ENCODE data around the gene IL25. TPM values are rescaled to one million over a fixed set of nuclear protein-coding genes. Genes with fewer than 3 reads are reported as not detected.

The IL25 gene
- total RNA-seq, 1 experiment from 2014 or later = not detected

DNA sequence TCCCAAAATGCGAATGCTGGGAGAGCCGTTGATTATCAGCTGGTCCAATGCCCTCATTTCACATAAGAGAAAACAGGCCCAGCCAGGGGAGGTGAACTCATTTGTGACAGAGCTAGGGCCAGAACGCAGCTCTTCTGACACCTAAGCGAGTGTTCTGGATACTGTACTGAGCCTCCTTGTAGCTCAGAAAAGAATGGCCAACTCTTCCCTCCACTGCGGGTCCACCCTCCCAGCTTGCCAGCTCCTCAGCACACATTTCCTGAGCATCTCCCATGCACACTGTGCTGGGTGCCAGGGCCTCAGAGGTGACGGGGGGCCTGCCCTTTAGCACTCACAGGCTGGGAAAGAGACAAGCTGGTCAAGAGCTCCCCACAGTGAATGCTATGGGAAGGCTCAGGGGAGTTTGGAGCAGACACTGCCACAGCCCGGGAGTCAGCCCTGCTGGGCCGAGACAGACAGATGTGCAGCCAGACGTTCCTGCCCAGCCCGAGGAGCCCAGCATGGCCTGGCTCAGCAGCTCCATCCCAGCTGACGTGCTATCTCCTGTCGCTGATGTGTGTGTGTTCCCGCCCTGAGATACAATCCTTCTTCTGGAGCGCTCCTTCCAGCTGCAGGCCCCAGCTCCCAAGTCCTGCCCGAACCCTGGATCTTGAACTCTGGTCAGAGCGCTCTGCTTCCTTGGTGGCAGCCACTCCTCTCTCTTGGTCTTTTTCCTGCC lies 7.7 kb downstream of the IL25 start:
- Histone ChIP-seq H3K9me3 (ENCODE audit: control insufficient read depth, insufficient read depth, low read depth, low read length) (no peaks in the 10 kb centered on the region), H3K27ac (ENCODE audit: low read length) (no peak overlapping the region), H3K4me3 (ENCODE audit: low read depth in 2 of 2, low read length in 2 of 2) (no peak overlapping the region), H3K4me1 (ENCODE audit: control insufficient read depth, insufficient read depth, low read length) (no peaks in the 10 kb centered on the region), H3K27me3 (ENCODE audit: control insufficient read depth, insufficient read depth, low read length) (no peaks in the 10 kb centered on the region), H3K36me3 (ENCODE audit: control insufficient read depth, insufficient read depth, low read length) (no peaks in the 10 kb centered on the region)
- peak; percentile 58; the same call in 1 of the 2 replicates for TF ChIP-seq CTCF (IDR thresholded peaks at IDR 0.05)
- no peak for TF ChIP-seq POLR2AphosphoS5 (IDR thresholded peaks at IDR 0.05; ENCODE audit: low read depth, low read length)
- DNase-seq (ENCODE audit: low read depth, low spot score) = no peak
- ChIA-PET CTCF (interaction anchor here (1.0 to 1.4 kb wide), 5 partner anchors 15 to 260 kb away, joined by 3 to 8 read pairs (median 4); no protein-coding TSS in a partner anchor), POLR2A (interaction anchor here (0.6 to 0.7 kb wide), 2 partner anchors 59 to 128 kb away, joined by 3 to 5 read pairs; partner anchors contain the start of gene PABPN1)
- peak; percentile 70 for ATAC-seq
- intact Hi-C loops (cut with micrococcal nuclease; ENCODE audit: unreplicated experiment) (loop anchor here (5.0 kb wide), 1 partner anchor 53 kb away; no protein-coding TSS in a partner anchor), in situ Hi-C loops (cut with HindIII; ENCODE audit: low pct_unique_long_range_greater_than_20kb, low sequenced_read_pairs) (no loop called here)
- no TSS peak for BruUV-seq (replicated peaks)

GRCh38 chr14:23380976-23381375 lies 8.4 kb downstream of the IL25 start:
- no peaks in the 10 kb centered on the region for H3K27me3 ChIP-seq (ENCODE audit: control insufficient read depth, insufficient read depth, low read length)
- no TSS peak for BruUV-seq (replicated peaks)
- H3K36me3 ChIP-seq (ENCODE audit: control insufficient read depth, insufficient read depth, low read length) = no peaks in the 10 kb centered on the region
- no peak overlapping the region for H3K27ac ChIP-seq (ENCODE audit: low read length)
- H3K4me3 ChIP-seq (ENCODE audit: low read depth in 2 of 2, low read length in 2 of 2) = no peak overlapping the region
- TF ChIP-seq, protein P1, sequence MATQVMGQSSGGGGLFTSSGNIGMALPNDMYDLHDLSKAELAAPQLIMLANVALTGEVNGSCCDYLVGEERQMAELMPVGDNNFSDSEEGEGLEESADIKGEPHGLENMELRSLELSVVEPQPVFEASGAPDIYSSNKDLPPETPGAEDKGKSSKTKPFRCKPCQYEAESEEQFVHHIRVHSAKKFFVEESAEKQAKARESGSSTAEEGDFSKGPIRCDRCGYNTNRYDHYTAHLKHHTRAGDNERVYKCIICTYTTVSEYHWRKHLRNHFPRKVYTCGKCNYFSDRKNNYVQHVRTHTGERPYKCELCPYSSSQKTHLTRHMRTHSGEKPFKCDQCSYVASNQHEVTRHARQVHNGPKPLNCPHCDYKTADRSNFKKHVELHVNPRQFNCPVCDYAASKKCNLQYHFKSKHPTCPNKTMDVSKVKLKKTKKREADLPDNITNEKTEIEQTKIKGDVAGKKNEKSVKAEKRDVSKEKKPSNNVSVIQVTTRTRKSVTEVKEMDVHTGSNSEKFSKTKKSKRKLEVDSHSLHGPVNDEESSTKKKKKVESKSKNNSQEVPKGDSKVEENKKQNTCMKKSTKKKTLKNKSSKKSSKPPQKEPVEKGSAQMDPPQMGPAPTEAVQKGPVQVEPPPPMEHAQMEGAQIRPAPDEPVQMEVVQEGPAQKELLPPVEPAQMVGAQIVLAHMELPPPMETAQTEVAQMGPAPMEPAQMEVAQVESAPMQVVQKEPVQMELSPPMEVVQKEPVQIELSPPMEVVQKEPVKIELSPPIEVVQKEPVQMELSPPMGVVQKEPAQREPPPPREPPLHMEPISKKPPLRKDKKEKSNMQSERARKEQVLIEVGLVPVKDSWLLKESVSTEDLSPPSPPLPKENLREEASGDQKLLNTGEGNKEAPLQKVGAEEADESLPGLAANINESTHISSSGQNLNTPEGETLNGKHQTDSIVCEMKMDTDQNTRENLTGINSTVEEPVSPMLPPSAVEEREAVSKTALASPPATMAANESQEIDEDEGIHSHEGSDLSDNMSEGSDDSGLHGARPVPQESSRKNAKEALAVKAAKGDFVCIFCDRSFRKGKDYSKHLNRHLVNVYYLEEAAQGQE (IDR thresholded peaks at IDR 0.05; ENCODE audit: insufficient read depth in 1 of 2, low read depth in 2 of 2, low read length in 1 of 2) = no peak
- no peaks in the 10 kb centered on the region for H3K9me3 ChIP-seq (ENCODE audit: control insufficient read depth, insufficient read depth, low read depth, low read length)
- ChIA-PET POLR2A (interaction anchor here (0.6 kb wide), 1 partner anchor 59 kb away, joined by 5 read pairs; the partner anchor contains the start of gene PABPN1), CTCF (interaction anchor here (1.2 to 1.4 kb wide), 2 partner anchors 54 to 260 kb away, joined by 3 to 8 read pairs; no protein-coding TSS in a partner anchor)
- intact Hi-C loops (cut with micrococcal nuclease; ENCODE audit: unreplicated experiment) (loop anchor here (5.0 kb wide), 1 partner anchor 54 kb away; no protein-coding TSS in a partner anchor), in situ Hi-C loops (cut with HindIII; ENCODE audit: low pct_unique_long_range_greater_than_20kb, low sequenced_read_pairs) (no loop called here)
- DNase-seq (ENCODE audit: low read depth, low spot score) = no peak
- no peak for ATAC-seq
- no peaks in the 10 kb centered on the region for H3K4me1 ChIP-seq (ENCODE audit: control insufficient read depth, insufficient read depth, low read length)

DNA sequence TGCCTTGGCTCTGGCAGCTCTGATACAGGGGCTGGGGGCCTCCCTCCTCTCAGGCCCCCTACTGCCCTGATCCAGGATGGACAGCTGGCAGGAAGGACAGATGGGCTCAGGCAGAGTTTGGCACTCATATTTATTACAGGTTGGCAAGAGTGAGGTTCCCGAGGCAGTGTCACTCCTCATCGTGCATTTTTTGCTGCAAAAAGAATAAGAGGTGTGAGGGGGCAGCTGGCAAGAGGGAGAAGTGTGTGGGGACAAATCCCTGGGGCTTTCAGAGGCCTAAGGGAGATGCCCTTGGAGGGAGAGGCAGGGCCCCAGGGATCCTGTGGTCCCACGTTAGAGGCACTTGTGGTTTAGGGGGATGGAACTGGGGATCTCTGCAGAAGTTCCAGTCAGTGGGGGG lies 9.3 kb downstream of the IL25 start:
- intact Hi-C loops (cut with micrococcal nuclease; ENCODE audit: unreplicated experiment) (loop anchor here (5.0 kb wide), 1 partner anchor 55 kb away; no protein-coding TSS in a partner anchor), in situ Hi-C loops (cut with HindIII; ENCODE audit: low pct_unique_long_range_greater_than_20kb, low sequenced_read_pairs) (no loop called here)
- TF ChIP-seq, protein P1 (IDR thresholded peaks at IDR 0.05; ENCODE audit: insufficient read depth in 1 of 2, low read depth in 2 of 2, low read length in 1 of 2) = no peak
- TF ChIP-seq SIN3A (IDR thresholded peaks at IDR 0.05; ENCODE audit: borderline replicate concordance, insufficient read depth, low read depth, low read length) (no peak), POLR2AphosphoS5 (IDR thresholded peaks at IDR 0.05; ENCODE audit: low read depth, low read length) (no peak), CTCF (IDR thresholded peaks at IDR 0.05) (no peak), TCF7L2 (IDR thresholded peaks at IDR 0.05; ENCODE audit: low read depth, low read length) (no peak)
- H3K4me3 ChIP-seq (ENCODE audit: low read depth in 2 of 2, low read length in 2 of 2) = no peak overlapping the region
- H3K9me3 ChIP-seq (ENCODE audit: control insufficient read depth, insufficient read depth, low read depth, low read length) = no peaks in the 10 kb centered on the region
- H3K36me3 ChIP-seq (ENCODE audit: control insufficient read depth, insufficient read depth, low read length) = no peaks in the 10 kb centered on the region
- no peak overlapping the region for H3K27ac ChIP-seq (ENCODE audit: low read length)
- no peaks in the 10 kb centered on the region for H3K4me1 ChIP-seq (ENCODE audit: control insufficient read depth, insufficient read depth, low read length)
- ChIA-PET CTCF (no interaction called here), POLR2A (interaction anchor here (0.6 kb wide), 1 partner anchor 75 kb away, joined by 5 read pairs; the partner anchor contains the start of gene BCL2L2)
- DNase-seq (ENCODE audit: low read depth, low spot score) (no peak), ATAC-seq (no peak)
- BruUV-seq (replicated peaks) = no TSS peak
- H3K27me3 ChIP-seq (ENCODE audit: control insufficient read depth, insufficient read depth, low read length) = no peaks in the 10 kb centered on the region
